Upper lobe of right lung (tissue), 1 donor: ENCODE results near the gene AQP12B. TPM values are rescaled to one million over a fixed set of nuclear protein-coding genes. Genes with fewer than 3 reads are reported as not detected.
A peak's percentile ranks its signal among the peaks of the same experiment; 100 is the strongest.

Source experiments
- ATAC-seq: fragments of 200-7000 bp; cut with Tn5 transposase; one replicate; pipeline ENCODE4 v1.9.1; 2020; ENCODE audit warnings: mild to moderate bottlenecking, moderate library complexity
- DNase-seq: peaks from one replicate; pipeline ENCODE4 v3.0.0-alpha.2; 2020
- H3K27ac ChIP-seq: fragments of 200-600 bp; one replicate; pipeline ENCODE4 v1.8.0; 2022
- H3K27me3 ChIP-seq: fragments of 200-600 bp; one replicate; pipeline ENCODE4 v1.8.0; 2022; ENCODE audit warnings: mild to moderate bottlenecking
- H3K36me3 ChIP-seq: fragments of 200-600 bp; one replicate; pipeline ENCODE4 v1.8.0; 2022
- H3K4me1 ChIP-seq: fragments of 200-600 bp; one replicate; pipeline ENCODE4 v1.8.0; 2022
- H3K4me3 ChIP-seq: fragments of 200-600 bp; one replicate; pipeline ENCODE4 v1.8.0; 2022; ENCODE audit warnings: mild to moderate bottlenecking
- H3K9me3 ChIP-seq: fragments of 200-600 bp; one replicate; pipeline ENCODE4 v1.8.0; 2022
- CTCF ChIP-seq: fragments of 200-600 bp; IDR thresholded peaks from one replicate; pipeline ENCODE4 v1.8.0; 2022; ENCODE audit warnings: antibody characterized with exemption
- intact Hi-C: fragments of 100-400 bp; cut with DNase I; formaldehyde crosslinking; loops from one replicate; pipeline ENCODE4 v1.11.0; 2022
- total RNA-seq: library from RNA; stranded (reverse); fragmentation: NEBNext Ultra II Directional; extraction: Animal tissue kit (Norgen Biotek cat#: 25700); gene quantifications from one replicate; pipeline ENCODE4 v1.2.1, GENCODE V29; 2021
- donor health status: DM: no; HTN: yes; CAD: no; lungs with severe emphysema.

Gene AQP12B
- total RNA-seq, 1 donor from 2014 or later = not detected

- no peak for ATAC-seq
- TF ChIP-seq CTCF = no peak
- H3K27ac ChIP-seq = no peak overlapping the region
- DNase-seq = no peak
- H3K9me3 ChIP-seq = no peaks in the 10 kb centered on the region
- H3K4me1 ChIP-seq = no peaks in the 10 kb centered on the region
- intact Hi-C loops = no loop called here
- no peak overlapping the region for H3K4me3 ChIP-seq
- no peaks in the 10 kb centered on the region for H3K27me3 ChIP-seq
- no peaks in the 10 kb centered on the region for H3K36me3 ChIP-seq
These were observed 54.2 kb downstream of the AQP12B start for GRCh38 chr2:240628507-240628807.

- Histone ChIP-seq H3K4me3 (no peak overlapping the region), H3K36me3 (no peaks in the 10 kb centered on the region), H3K4me1 (no peaks in the 10 kb centered on the region), H3K9me3 (no peaks in the 10 kb centered on the region), H3K27ac (no peak overlapping the region), H3K27me3 (no peaks in the 10 kb centered on the region)
- intact Hi-C loops = no loop called here
- peak; percentile 52 for DNase-seq
- no peak for TF ChIP-seq CTCF
- no peak for ATAC-seq
These were observed 54.8 kb downstream of the AQP12B start for GRCh38 chr2:240627736-240628506.

DNA sequence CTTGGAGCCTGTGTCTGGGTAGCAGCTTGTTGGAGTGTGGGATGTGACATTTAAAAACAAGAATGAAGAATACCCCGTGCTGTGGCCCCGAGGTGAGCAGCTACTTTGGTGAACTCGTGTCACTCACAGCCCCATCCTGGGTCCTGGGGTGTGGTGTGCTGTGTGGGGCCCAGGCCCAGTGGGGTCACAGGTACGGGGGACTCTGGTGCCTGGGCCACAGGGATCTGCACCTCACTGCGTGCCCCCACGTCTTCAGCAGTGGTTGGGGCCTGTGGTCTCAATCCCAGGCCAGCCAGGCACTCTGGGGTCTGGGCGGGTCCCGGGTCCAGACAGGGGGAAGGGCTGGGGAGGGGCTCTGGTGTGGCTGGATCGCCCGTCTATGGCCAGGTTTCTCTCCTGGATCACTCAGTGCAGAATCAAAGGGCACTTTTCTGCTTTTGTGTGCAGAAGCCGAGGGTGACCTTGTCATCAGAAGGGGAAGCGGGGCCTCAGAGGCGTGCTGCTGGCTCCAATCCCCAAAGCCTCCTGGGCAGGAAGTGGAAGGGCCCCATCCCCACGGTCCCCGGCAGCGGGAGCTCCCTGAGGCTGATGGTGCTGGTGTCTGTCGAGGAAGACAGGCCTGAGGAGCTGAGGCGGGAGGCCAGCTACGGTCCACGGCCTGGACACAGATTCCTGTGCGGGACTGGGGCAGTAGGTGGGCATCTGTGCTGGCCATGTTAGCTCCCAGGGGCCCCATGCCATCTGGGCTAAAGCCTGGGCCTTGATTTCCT is 56.0 kb downstream of the AQP12B start:
- no peak for TF ChIP-seq CTCF
- DNase-seq (peak; percentile 72), ATAC-seq (peak; percentile 52)
- intact Hi-C loops = no loop called here
- no peaks in the 10 kb centered on the region for H3K9me3 ChIP-seq
- no peaks in the 10 kb centered on the region for H3K4me1 ChIP-seq
- H3K27me3 ChIP-seq = no peaks in the 10 kb centered on the region
- peak overlapping the region; percentile 55 for H3K27ac ChIP-seq
- H3K36me3 ChIP-seq = no peaks in the 10 kb centered on the region
- H3K4me3 ChIP-seq = no peak overlapping the region

Other genes with a start within 250 kb of the AQP12B start
- gene GPC1, start 247.2 kb downstream of the AQP12B start, total RNA-seq = 24.8 TPM
- 19.3 TPM for gene ANKMY1, start 124.9 kb downstream of the AQP12B start, total RNA-seq
- gene DUSP28, start 122.5 kb downstream of the AQP12B start, total RNA-seq = 5.3 TPM
- 88.6 TPM for gene RNPEPL1, start 114.4 kb downstream of the AQP12B start, total RNA-seq
- gene CAPN10, start 96.2 kb downstream of the AQP12B start, total RNA-seq = 31.8 TPM
- gene GPR35, start 57.4 kb downstream of the AQP12B start, total RNA-seq = 3.4 TPM
- gene AQP12A, start 9.0 kb upstream of the AQP12B start, total RNA-seq = not detected
- 0.81 TPM for gene KIF1A, start 137.3 kb upstream of the AQP12B start, total RNA-seq
- not detected for gene AGXT, start 185.9 kb upstream of the AQP12B start, total RNA-seq
- 22.2 TPM for gene MAB21L4, start 213.3 kb upstream of the AQP12B start, total RNA-seq
- gene CROCC2, start 223.5 kb upstream of the AQP12B start, total RNA-seq = 0.26 TPM